Measurements from ENCODE around the gene TENM4.
"Not testable (repeated sequence)": the region's sequence is repeated elsewhere in the genome, so short reads cannot be mapped to it uniquely, and the experiment has no call there.

The TENM4 gene

GRCh38 chr11:78857688-78858087 lies 583.1 kb downstream of the TENM4 start:
- DNase-seq = no peak

DNA sequence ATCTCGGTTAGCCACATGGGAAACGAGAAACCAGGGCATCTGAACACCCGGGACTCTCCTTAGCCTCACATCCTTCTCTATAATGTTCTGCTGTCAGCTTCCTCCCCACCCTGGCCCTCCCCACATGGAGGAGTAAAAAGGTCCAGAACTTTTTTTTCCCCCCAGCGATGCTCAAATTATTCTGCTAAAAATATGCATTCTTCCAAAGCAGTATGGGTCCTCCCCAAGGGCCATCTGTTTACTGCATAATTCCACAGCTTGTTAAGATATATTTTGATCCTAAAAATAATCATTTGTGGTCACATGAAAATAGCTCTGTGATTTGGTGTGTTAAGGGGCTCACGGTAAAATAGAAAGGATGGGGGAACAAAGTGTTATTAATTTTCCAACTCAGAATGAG lies 584.6 kb downstream of the TENM4 start:
- DNase-seq = no peak

DNA sequence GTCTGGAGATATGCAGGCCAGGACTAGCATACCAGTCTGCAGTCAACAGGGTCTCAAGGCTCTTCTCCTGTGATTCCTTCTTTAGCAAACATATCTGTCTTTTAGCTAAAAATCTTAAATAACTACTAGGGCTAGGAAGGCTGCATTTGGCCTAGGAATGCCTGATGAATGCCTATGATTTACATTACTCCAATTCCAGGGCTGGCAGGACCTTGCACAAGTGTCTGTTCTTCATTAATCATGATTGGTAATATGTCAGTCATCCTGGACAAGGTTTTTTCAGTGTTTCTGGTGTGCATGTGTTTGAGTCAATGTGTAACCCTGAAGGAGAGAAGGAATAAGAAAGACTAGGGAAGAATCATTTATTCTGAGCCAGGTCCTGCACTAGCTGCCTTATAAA lies 585.7 kb downstream of the TENM4 start:
- no peak for DNase-seq

DNA sequence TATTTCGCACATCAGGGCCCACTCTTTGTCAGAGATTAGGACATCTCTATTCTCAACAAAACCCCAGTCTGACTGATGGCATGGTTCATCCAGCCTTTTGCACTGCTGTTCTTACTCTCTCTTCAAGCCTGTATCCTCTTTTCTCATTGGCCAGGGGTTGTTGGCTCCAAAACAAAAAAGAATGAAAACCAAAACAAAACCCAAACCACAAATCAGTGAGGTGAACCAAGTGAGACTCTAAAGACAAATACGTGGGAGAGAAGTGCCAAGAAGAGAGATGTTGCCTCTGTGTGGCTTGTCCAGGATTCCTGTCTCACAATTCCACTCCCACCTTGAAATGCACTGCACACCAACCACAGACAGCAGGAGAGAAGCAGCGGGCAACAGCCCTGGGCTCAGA lies 587.3 kb downstream of the TENM4 start:
- DNase-seq = no peak

- DNase-seq = no peak
These were observed 588.8 kb downstream of the TENM4 start for GRCh38 chr11:78851878-78852586.

DNA sequence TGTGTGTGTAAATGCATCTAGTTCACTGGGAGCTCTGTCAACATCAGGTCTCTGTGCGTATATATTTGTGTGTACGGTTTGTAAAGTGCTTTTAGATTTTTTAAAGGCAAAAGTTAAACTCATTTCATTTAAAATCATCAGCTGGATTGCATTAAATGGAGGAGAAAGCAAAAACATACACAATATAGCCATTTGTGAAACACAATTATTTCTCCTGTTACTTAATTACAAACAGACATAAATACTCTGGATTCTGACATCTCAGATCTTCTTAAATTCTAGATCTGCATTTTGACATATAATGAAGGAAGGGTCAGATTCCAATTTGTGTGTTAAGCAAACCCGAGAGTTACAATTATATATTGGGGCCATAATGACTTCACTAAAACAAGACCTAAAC lies 590.8 kb downstream of the TENM4 start:
- DNase-seq = no peak

GRCh38 chr11:78846269-78846668 lies 594.6 kb downstream of the TENM4 start:
- no peak for DNase-seq

GRCh38 chr11:78845496-78845895 lies 595.3 kb downstream of the TENM4 start:
- DNase-seq = no peak

DNA sequence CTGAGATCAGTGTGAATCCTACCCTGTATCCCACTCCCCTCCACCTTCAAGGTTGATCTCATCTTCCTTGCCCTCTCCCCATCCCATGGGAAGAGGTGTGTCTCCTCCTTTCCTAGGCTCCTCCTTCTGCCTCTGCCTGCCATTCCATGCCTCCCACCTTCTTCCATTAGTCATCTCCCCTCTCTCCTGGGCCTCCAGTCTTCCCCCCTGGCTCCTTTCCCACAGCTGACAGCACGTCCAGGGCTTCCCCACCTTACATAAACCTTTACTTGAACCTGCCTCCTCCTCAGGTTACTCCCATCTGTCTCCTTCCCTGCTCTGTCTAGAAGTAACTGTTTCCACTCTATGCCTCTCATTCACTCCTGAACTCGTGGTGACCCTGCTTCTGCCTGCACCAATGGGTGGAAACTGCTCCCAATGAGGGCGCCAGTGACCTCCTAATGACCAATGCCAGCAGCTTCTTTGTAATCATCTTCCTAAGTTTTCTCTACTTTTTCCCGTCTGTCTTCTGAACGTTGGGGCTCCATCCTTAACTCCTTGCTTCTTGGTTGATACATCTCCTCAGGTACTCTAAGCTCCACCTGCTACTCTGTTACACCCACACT lies 599.3 kb downstream of the TENM4 start:
- no peak for DNase-seq

- DNase-seq = no peak
These were observed 600.2 kb downstream of the TENM4 start for GRCh38 chr11:78840623-78841022.

GRCh38 chr11:78840200-78840599 lies 600.6 kb downstream of the TENM4 start:
- DNase-seq = no peak

GRCh38 chr11:78838417-78838816 lies 602.4 kb downstream of the TENM4 start:
- DNase-seq = no peak

GRCh38 chr11:78835646-78836045 lies 605.2 kb downstream of the TENM4 start:
- no peak for DNase-seq

- DNase-seq = no peak
These were observed 605.9 kb downstream of the TENM4 start for GRCh38 chr11:78834886-78835285.

- no peak for DNase-seq
These were observed 607.6 kb downstream of the TENM4 start for GRCh38 chr11:78833237-78833636.

DNA sequence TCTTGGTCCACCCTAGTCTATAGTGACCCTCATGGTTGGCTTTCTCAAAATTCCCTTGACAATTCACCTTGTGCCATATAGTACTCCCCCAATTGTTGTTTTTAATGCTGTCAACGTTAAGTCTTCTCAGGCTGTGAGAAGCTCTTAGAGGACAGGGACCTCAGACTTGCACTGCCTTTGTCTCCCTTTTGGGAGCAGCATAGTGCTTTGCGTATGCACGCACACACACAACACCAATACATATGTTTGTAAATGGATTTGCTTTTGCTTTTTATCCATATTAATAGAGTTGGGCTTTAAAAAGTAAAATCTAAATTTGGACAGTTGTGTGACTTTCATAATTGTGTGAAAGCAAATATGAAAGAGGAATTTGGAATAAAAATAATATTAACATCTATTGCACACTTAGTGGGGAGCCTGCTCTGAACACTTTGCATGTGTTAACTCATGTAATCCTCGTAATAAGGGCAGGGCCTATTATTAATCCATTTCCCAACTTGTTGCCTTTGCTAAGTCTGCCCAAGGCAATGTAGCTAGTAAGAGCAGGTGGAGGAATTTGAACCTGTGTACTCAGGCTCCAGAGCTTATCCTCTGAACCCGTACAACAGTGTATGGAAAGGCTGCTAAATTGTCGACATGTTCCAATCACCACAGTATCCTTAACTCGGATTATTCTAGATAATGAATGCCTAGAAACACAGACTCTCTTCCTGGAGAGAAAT lies 608.4 kb downstream of the TENM4 start:
- DNase-seq = no peak

DNA sequence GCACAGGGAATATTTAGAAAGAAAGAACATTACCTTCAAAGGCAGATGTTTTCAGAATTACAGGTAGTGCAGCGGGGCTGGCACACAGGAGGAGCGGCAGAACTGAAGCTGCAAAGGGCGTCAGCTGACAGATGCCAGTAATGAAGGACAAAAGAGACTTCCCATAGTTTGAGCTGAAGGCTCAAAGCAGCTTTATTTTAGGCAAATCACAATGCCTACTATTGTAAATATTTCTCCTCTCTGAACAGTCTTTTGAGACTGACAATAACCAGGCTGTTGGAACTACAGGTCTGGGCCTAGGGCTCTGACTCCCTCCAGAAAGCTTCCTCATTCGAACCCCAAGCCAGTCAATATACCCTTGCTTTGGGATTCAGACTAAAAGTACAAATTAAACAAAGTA lies 609.3 kb downstream of the TENM4 start:
- DNase-seq = no peak

DNA sequence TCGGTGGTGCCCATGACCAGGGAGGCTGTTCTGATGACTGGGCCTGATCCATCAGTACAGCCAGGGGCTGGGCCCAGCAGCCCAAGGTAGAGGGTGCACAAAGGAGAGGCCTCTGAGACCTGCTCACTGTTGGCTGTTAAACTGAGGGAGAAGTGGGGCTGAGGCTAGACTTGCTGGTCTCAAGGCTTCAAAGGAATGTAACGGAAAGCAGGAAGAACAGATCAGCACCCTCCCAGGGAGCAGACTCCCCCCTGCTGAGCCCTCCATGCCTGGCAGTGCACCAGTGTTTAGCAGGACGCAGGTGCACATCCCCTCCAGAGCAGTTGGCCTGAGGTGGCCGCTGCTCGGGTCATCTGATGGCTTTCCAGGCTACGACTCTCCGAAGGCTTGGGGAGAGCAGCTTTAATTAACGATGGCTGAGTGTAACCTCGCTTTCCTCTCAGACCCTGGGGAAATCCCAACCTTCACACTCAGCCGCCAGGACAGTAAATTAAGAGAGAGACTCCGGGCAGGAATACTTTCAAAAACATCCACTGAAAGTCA lies 610.5 kb downstream of the TENM4 start:
- DNase-seq = no peak

- DNase-seq = no peak
These were observed 611.7 kb downstream of the TENM4 start for GRCh38 chr11:78829146-78829545.

DNA sequence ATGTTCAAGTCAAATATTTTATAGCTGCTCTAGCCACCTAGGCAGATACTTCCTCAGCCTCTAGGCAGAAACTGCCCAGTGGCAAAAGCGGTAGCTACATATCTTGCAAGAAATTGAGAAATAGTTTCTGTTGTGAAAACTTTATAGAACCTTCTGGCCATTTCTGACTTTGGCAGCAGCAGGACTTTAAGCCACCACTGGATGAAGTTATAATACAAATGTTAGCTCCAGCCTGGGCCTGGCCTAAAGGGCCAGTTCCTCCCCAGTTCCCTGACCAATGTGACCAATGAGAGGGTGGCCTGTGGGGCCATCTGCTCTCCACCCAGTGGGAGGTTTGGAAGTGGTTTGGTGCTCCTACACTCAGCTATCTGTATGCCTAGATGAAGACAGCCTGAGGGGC lies 612.2 kb downstream of the TENM4 start:
- no peak for DNase-seq

DNA sequence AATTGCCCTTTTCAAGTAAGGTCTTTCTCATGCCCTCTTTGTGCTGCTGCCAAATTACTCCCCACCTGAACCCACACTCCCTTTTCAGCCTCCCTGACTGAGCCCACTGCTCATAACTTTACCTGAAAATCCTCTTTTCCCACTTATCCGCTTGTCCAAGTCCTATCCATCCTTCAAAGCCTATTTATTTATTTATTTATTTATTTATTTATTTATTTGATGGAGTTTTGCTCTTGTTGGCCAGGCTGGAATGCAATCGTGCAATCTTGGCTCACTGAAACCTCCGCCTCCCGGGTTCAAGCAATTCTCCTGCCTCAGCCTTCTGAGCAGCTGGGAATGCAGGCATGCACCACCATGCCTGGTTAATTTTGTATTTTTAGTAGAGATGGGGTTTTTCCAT lies 613.5 kb downstream of the TENM4 start:
- DNase-seq = not testable (repeated sequence)

DNA sequence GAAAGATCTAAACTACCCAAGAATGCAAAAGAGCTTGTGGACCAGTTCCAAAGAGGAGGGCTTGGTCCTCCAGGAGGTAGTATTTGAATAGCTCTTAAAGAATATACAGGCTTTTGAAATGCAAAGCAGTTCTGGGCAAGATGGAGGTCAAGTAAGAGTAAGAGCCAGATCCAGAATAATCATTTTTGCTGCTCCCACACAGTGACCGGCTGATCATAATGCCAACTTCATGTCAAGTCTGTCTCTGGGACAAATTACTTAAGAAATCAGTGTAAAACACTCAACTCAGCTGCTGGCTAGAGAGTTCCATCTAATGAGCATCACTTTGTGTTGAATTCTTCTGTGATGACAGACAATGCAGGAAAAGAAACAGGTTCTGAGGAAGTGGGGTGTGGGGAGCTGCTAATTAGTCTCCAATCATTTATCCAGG lies 615.2 kb downstream of the TENM4 start:
- no peak for DNase-seq

GRCh38 chr11:78823588-78823987 lies 617.2 kb downstream of the TENM4 start:
- no peak for DNase-seq

DNA sequence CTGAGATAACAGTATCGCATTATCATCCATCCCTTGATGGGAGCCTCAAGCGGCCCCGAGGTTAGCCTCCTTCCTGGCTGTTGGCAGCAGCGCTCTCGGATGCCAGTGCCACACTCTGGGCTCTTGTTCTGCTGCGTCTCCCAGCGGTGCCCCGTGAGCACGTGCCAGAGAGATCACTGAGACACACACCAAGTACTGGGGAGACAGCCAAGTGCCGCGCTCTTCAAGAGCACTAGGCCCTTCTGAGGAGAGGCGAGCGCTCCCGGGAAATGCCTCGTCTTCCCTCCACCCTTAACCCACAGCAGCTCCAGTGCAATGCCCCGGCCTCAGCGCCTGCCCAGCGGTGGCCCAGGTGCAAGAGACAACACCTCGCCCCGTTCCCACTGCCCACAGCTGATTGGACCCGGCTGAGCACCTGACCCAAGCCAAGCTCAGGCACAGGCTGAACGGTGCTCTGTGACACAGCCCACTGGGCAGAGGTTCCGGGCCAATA lies 617.9 kb downstream of the TENM4 start:
- DNase-seq = no peak

All from activated effector memory CD4-positive, alpha-beta T cell treated with anti-CD3 and anti-CD28 coated beads, Interleukin-2, amount 50 U/mL, for 16 hours (primary cell).